ENCODE measurements around the gene SMAD7.

The SMAD7 gene

DNA sequence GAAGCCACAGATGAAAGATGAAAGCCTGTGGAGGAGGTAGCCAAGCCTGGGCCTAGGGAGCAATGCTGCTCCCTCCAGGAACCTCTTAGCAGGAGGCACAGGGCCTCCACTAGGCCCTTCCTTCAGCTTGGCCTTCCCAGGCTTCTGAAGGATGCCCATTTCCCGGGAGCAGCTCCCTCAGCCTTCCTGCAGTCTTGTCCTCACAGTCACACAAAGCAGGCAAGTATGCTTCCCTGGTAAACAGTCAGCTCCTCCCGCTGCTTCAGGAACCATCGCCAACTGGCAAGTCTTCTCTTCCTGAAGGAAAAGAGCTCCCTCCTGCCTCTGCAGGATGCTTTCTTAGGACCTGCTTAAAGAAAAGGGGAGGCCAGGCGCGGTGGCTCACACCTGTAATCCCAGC is 53.2 kb downstream of the SMAD7 start:
- DNase-seq (ENCODE audit: low read depth), result no peak
- TF ChIP-seq, protein P1, sequence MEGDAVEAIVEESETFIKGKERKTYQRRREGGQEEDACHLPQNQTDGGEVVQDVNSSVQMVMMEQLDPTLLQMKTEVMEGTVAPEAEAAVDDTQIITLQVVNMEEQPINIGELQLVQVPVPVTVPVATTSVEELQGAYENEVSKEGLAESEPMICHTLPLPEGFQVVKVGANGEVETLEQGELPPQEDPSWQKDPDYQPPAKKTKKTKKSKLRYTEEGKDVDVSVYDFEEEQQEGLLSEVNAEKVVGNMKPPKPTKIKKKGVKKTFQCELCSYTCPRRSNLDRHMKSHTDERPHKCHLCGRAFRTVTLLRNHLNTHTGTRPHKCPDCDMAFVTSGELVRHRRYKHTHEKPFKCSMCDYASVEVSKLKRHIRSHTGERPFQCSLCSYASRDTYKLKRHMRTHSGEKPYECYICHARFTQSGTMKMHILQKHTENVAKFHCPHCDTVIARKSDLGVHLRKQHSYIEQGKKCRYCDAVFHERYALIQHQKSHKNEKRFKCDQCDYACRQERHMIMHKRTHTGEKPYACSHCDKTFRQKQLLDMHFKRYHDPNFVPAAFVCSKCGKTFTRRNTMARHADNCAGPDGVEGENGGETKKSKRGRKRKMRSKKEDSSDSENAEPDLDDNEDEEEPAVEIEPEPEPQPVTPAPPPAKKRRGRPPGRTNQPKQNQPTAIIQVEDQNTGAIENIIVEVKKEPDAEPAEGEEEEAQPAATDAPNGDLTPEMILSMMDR (conservative IDR thresholded peaks at IDR 0.05; ENCODE audit: low read depth, low read length), result no peak
- H3K4me3 ChIP-seq (ENCODE audit: low read depth, low read length), result no peak overlapping the region

GRCh38 chr18:48896875-48897511 is 53.8 kb downstream of the SMAD7 start:
- TF ChIP-seq, protein P1 (conservative IDR thresholded peaks at IDR 0.05; ENCODE audit: low read depth, low read length), result no peak
- DNase-seq (ENCODE audit: low read depth), result peak; percentile 40
- no peak overlapping the region for H3K4me3 ChIP-seq (ENCODE audit: low read depth, low read length)

DNA sequence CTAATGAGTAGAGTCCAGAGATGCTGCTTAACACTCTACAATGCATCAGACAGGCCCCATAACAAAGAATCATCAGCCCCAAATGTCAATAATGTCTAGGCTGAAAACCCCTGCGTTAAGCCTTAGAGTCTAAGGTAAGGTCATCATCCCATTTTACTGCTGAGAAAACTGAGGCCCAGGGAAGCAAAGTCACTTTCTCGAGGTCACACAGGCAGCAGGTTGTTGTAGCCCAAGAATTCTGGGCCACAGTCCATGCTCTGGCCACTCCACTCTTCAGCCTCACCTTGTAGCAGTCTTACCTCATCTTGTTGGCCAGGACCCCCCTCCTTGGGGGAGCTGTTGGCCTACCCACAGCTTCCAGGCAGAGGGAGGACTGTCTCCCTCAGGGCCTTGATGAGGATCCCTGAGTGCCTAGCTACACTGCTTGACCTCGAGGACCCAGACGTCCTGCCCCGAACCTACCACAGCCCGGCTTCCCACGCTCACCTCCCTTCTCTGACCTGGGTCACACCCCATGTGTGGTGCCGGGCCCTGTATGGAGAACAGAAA is 54.4 kb downstream of the SMAD7 start:
- TF ChIP-seq, protein P1 (conservative IDR thresholded peaks at IDR 0.05; ENCODE audit: low read depth, low read length), result no peak
- DNase-seq (ENCODE audit: low read depth), result no peak
- H3K4me3 ChIP-seq (ENCODE audit: low read depth, low read length), result no peak overlapping the region

GRCh38 chr18:48894799-48895346 is 55.9 kb downstream of the SMAD7 start:
- TF ChIP-seq, protein P1 (conservative IDR thresholded peaks at IDR 0.05; ENCODE audit: low read depth, low read length), result no peak
- DNase-seq (ENCODE audit: low read depth), result no peak

GRCh38 chr18:48893608-48894600 is 56.9 kb downstream of the SMAD7 start:
- no peak overlapping the region for H3K4me3 ChIP-seq (ENCODE audit: low read depth, low read length)
- DNase-seq (ENCODE audit: low read depth), result no peak
- TF ChIP-seq, protein P1 (conservative IDR thresholded peaks at IDR 0.05; ENCODE audit: low read depth, low read length), result no peak

More at GRCh38 chr18:48894799-48895346, 55.9 kb downstream of the SMAD7 start:
- no peak overlapping the region for H3K4me3 ChIP-seq (ENCODE audit: low read depth, low read length)

GRCh38 chr18:48893061-48893607 is 57.6 kb downstream of the SMAD7 start:
- no peak for DNase-seq (ENCODE audit: low read depth)
- TF ChIP-seq, protein P1 (conservative IDR thresholded peaks at IDR 0.05; ENCODE audit: low read depth, low read length), result no peak
- no peak overlapping the region for H3K4me3 ChIP-seq (ENCODE audit: low read depth, low read length)
